ENCODE data around the gene CTAGE1.

CTAGE1 gene

GRCh38 chr18:22368021-22368420, 49.7 kb downstream of the CTAGE1 start:
- Histone ChIP-seq H3K27ac (ENCODE audit: low read depth, low read length) (no peak overlapping the region), H3K4me1 (ENCODE audit: control insufficient read depth in 1 of 2, insufficient read depth in 2 of 2, low read length in 2 of 2) (no peaks in the 10 kb centered on the region), H3K9me3 (ENCODE audit: control insufficient read depth in 1 of 2, low read length in 2 of 2) (peaks cover 0 to 2% of the 10 kb centered on the region in 2 donors), H3K36me3 (ENCODE audit: control insufficient read depth in 1 of 2, insufficient read depth in 2 of 2, low read length in 2 of 2) (no peaks in the 10 kb centered on the region), H3K27me3 (ENCODE audit: control insufficient read depth in 1 of 2, insufficient read depth in 2 of 2, low read length in 2 of 2) (no peaks in the 10 kb centered on the region), H3K9ac (ENCODE audit: low read depth in 1 of 2, low read length in 2 of 2) (no peak overlapping the region), H3K4me3 (ENCODE audit: low read depth in 1 of 2, low read length in 2 of 2) (no peak overlapping the region)

GRCh38 chr18:22367303-22367702, 50.4 kb downstream of the CTAGE1 start:
- H3K27ac ChIP-seq (ENCODE audit: low read depth, low read length), result no peak overlapping the region
- no peak overlapping the region for H3K4me3 ChIP-seq (ENCODE audit: low read depth in 1 of 2, low read length in 2 of 2)
- H3K4me1 ChIP-seq (ENCODE audit: control insufficient read depth in 1 of 2, insufficient read depth in 2 of 2, low read length in 2 of 2), result no peaks in the 10 kb centered on the region
- H3K27me3 ChIP-seq (ENCODE audit: control insufficient read depth in 1 of 2, insufficient read depth in 2 of 2, low read length in 2 of 2), result no peaks in the 10 kb centered on the region
- no peaks in the 10 kb centered on the region for H3K9me3 ChIP-seq (ENCODE audit: control insufficient read depth in 1 of 2, low read length in 2 of 2)
- H3K36me3 ChIP-seq (ENCODE audit: control insufficient read depth in 1 of 2, insufficient read depth in 2 of 2, low read length in 2 of 2), result no peaks in the 10 kb centered on the region
- no peak overlapping the region for H3K9ac ChIP-seq (ENCODE audit: low read depth in 1 of 2, low read length in 2 of 2)

- Histone ChIP-seq H3K4me1 (ENCODE audit: control insufficient read depth in 1 of 2, insufficient read depth in 2 of 2, low read length in 2 of 2) (no peaks in the 10 kb centered on the region), H3K27ac (ENCODE audit: low read depth, low read length) (no peak overlapping the region), H3K27me3 (ENCODE audit: control insufficient read depth in 1 of 2, insufficient read depth in 2 of 2, low read length in 2 of 2) (no peaks in the 10 kb centered on the region), H3K36me3 (ENCODE audit: control insufficient read depth in 1 of 2, insufficient read depth in 2 of 2, low read length in 2 of 2) (no peaks in the 10 kb centered on the region), H3K4me3 (ENCODE audit: low read depth in 1 of 2, low read length in 2 of 2) (no peak overlapping the region), H3K9ac (ENCODE audit: low read depth in 1 of 2, low read length in 2 of 2) (no peak overlapping the region), H3K9me3 (ENCODE audit: control insufficient read depth in 1 of 2, low read length in 2 of 2) (no peaks in the 10 kb centered on the region)
Measured at GRCh38 chr18:22363867-22364463, 53.8 kb downstream of the CTAGE1 start.

Measured in duodenal mucosa (tissue), 2 donors.